Kidney glomerular epithelial cell (primary cell): ENCODE results near the gene TRIM17.

ENCODE experiments used
- DNase-seq: peaks from one replicate; lab custom pipeline; 2025; lab: John Stamatoyannopoulos, UW

Gene TRIM17

GRCh38 chr1:228416217-228416933, at the start of gene TRIM17:
Gene TRIM17 (minus strand): TSS chr1:228416861. CDS start chr1:228415072, 1,789 bp downstream.
- peak; percentile 3 for DNase-seq

GRCh38 chr1:228465571-228466146, 49.0 kb upstream of the TRIM17 start:
- no peak for DNase-seq

GRCh38 chr1:228465141-228465540, 48.5 kb upstream of the TRIM17 start:
- DNase-seq = no peak

- peak; percentile 65 for DNase-seq
Measured at GRCh38 chr1:228464487-228464983, 47.9 kb upstream of the TRIM17 start.

- no peak for DNase-seq
Measured at GRCh38 chr1:228463559-228464455, 47.1 kb upstream of the TRIM17 start.

GRCh38 chr1:228463009-228463558, 46.4 kb upstream of the TRIM17 start:
- no peak for DNase-seq

- no peak for DNase-seq
Measured at GRCh38 chr1:228462560-228462959, 45.9 kb upstream of the TRIM17 start.

GRCh38 chr1:228460821-228461220, 44.2 kb upstream of the TRIM17 start:
- no peak for DNase-seq

- DNase-seq = peak; percentile 36
Measured at GRCh38 chr1:228459091-228459993, 42.7 kb upstream of the TRIM17 start.

GRCh38 chr1:228457396-228458176, 40.9 kb upstream of the TRIM17 start:
- DNase-seq = peak; percentile 98

GRCh38 chr1:228457017-228457395, 40.3 kb upstream of the TRIM17 start:
- DNase-seq = no peak

- DNase-seq = no peak
Measured at GRCh38 chr1:228456252-228457016, 39.8 kb upstream of the TRIM17 start.

- no peak for DNase-seq
Measured at GRCh38 chr1:228455715-228456114, 39.1 kb upstream of the TRIM17 start.

- DNase-seq = no peak
Measured at GRCh38 chr1:228454238-228454637, 37.6 kb upstream of the TRIM17 start.

- DNase-seq = no peak
Measured at GRCh38 chr1:228453614-228454013, 37.0 kb upstream of the TRIM17 start.

GRCh38 chr1:228453022-228453560, 36.4 kb upstream of the TRIM17 start:
- no peak for DNase-seq

- DNase-seq = no peak
Measured at GRCh38 chr1:228452194-228453021, 35.7 kb upstream of the TRIM17 start.

- DNase-seq = no peak
Measured at GRCh38 chr1:228450200-228450599, 33.5 kb upstream of the TRIM17 start.
